HUDEP-2 (cell line): ENCODE results near the gene IL21R.

Source experiments
- DNase-seq, 76 experiments: peaks; one replicate each; lab custom pipeline; 2025; ENCODE audit not compliant: unreplicated experiment in 76 of 76; lab: John Stamatoyannopoulos, UW

Gene IL21R

DNA sequence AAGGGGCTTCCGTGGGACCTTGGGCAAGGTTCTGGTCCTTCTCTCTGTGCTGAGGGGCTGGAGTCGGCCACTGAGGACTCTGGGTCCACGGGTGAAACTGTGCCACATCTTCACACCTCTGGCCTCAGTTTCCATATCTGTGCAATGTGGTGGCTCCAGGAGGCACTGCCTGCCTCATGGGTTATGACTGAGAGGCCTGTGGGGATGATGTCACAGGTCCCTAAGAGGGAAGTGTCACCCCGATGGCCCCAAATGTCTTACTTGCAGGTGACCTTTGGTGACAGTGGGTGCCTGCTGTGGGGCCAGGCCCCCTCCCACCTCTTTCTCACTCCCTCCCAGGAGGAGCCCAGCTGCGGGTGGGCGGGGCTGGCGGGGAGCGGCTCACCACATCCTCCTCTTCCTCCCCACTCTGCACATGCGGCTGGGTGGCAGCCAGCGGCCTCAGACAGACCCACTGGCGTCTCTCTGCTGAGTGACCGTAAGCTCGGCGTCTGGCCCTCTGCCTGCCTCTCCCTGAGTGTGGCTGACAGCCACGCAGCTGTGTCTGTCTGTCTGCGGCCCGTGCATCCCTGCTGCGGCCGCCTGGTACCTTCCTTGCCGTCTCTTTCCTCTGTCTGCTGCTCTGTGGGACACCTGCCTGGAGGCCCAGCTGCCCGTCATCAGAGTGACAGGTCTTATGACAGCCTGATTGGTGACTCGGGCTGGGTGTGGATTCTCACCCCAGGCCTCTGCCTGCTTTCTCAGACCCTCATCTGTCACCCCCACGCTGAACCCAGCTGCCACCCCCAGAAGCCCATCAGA lies at the start of gene IL21R:
IL21R (plus strand) TSS at position 407 of the 801 bp plus-strand sequence. CDS start 27,898 bp downstream, outside the sequence.
- peak in 5 of 76 experiments; percentile 6 to 16 (median 12) for DNase-seq

DNA sequence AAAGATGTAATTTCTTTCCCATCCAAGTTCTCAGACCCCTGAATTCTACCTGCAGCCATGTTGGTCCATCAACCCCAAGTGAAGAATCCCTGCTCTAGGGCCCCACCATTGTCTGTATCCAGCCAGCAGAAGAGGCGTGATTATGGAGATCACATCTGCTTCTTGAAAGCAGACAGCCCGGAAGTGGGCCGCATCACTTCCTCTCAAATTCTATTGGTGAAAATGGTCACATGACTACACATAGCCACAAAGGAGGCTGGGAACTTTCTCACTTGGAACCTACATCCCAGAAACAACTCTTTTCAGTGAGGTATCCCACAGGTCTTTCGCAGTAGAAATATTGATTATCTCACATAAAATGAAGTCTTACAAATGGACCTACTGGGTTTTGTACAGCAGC lies 48.1 kb upstream of the IL21R start:
- DNase-seq = peak in 2 of 76 experiments; percentile 9 to 18

DNA sequence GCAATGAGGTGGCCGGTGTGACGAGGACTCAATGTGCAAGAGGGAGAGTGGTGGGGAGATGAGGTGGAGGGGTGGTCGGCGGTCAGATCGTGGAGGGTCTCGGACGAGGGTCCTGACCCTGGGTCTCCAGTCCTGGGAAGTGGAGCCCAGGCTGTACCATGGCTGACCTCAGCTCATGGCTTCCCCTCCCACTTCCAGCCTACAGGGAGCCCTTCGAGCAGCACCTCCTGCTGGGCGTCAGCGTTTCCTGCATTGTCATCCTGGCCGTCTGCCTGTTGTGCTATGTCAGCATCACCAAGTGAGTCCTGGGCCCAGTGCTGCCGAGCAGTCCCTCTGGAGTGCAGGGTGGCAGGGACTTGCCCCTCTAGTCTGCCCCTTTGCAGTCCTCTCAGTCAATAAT lies 46.4 kb upstream of the IL21R start:
- DNase-seq = peak in 60 of 76 experiments; percentile 7 to 67 (median 46)

DNA sequence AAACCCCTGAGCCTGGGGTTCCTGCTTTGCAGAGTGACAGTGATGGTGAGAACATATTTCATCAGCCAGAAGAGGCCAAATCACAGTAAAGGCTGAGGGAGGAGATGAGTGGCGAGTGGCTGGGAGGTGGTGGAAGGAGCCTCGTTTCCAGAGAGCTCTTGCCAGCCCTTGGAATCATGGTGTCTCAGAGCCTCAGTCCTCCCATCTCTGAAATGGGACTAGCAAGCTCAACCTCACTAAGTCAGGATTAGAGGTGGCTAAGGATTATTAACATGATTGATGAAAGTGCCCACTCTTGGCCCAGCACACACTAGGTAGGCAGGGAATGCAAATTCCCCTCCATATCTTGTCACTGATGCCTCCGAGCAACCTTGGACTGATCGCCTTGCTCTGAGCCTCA lies 45.2 kb upstream of the IL21R start:
- DNase-seq = no peak

DNA sequence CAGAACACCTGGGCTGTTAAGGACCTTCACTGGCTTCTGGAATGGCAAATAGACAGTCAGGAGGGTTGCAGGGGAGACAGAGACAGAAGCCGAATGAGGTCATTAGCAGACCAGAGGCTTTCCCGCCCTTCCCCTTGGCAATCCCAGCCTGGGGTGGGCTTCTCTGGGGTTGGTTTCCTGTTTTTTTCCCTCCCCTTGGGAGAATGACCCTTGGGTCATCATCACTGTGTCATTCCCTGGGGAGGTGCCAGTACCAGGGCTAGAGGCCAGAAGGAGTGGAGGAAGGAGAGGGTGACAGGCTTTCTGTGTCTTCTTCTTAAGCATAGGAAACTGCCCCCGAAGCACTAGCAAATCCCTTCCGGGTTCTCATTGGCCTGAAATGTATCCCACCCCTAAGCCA lies 42.9 kb upstream of the IL21R start:
- no peak for DNase-seq

DNA sequence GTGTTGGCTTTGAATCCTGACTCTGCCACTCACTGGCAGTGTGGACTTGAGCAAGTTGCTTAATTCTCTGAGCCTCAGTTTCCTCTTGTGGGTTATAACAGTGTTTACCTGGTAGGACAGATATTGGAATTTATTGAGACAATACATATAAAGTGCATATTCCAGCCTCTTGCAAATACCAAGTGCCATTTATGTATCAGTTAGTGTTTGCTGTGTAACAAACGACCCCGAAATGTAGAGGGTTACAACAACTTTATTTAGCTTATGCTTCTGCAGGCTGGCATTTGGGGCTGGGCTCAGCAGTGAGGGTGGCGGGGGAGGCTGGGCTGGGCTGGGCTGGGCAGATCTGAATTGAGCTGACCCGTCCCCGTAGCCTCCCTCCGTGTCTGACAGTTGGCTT lies 42.4 kb upstream of the IL21R start:
- DNase-seq = no peak

DNA sequence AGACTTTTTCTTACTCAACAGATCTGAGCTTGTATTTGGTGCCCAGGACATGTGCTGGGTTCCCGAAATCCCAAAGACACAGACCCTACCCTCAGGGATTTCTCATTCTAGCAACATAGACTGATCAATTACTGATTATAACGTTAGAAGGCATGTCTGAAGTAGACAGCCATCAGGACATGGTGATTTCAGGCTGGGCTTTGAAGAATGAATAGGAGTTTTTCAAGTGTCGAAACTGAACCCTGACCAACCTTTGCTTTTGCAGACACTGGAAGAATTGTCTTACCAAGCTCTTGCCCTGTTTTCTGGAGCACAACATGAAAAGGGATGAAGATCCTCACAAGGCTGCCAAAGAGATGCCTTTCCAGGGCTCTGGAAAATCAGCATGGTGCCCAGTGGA lies 40.0 kb upstream of the IL21R start:
- no peak for DNase-seq

DNA sequence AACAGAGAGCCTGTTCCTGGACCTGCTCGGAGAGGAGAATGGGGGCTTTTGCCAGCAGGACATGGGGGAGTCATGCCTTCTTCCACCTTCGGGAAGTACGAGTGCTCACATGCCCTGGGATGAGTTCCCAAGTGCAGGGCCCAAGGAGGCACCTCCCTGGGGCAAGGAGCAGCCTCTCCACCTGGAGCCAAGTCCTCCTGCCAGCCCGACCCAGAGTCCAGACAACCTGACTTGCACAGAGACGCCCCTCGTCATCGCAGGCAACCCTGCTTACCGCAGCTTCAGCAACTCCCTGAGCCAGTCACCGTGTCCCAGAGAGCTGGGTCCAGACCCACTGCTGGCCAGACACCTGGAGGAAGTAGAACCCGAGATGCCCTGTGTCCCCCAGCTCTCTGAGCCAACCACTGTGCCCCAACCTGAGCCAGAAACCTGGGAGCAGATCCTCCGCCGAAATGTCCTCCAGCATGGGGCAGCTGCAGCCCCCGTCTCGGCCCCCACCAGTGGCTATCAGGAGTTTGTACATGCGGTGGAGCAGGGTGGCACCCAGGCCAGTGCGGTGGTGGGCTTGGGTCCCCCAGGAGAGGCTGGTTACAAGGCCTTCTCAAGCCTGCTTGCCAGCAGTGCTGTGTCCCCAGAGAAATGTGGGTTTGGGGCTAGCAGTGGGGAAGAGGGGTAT lies 39.3 kb upstream of the IL21R start:
- no peak for DNase-seq

DNA sequence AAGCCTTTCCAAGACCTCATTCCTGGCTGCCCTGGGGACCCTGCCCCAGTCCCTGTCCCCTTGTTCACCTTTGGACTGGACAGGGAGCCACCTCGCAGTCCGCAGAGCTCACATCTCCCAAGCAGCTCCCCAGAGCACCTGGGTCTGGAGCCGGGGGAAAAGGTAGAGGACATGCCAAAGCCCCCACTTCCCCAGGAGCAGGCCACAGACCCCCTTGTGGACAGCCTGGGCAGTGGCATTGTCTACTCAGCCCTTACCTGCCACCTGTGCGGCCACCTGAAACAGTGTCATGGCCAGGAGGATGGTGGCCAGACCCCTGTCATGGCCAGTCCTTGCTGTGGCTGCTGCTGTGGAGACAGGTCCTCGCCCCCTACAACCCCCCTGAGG lies 38.7 kb upstream of the IL21R start:
- no peak for DNase-seq

DNA sequence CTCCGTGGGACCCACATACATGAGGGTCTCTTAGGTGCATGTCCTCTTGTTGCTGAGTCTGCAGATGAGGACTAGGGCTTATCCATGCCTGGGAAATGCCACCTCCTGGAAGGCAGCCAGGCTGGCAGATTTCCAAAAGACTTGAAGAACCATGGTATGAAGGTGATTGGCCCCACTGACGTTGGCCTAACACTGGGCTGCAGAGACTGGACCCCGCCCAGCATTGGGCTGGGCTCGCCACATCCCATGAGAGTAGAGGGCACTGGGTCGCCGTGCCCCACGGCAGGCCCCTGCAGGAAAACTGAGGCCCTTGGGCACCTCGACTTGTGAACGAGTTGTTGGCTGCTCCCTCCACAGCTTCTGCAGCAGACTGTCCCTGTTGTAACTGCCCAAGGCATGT lies 38.2 kb upstream of the IL21R start:
- DNase-seq = peak in 69 of 76 experiments; percentile 10 to 87 (median 56)

DNA sequence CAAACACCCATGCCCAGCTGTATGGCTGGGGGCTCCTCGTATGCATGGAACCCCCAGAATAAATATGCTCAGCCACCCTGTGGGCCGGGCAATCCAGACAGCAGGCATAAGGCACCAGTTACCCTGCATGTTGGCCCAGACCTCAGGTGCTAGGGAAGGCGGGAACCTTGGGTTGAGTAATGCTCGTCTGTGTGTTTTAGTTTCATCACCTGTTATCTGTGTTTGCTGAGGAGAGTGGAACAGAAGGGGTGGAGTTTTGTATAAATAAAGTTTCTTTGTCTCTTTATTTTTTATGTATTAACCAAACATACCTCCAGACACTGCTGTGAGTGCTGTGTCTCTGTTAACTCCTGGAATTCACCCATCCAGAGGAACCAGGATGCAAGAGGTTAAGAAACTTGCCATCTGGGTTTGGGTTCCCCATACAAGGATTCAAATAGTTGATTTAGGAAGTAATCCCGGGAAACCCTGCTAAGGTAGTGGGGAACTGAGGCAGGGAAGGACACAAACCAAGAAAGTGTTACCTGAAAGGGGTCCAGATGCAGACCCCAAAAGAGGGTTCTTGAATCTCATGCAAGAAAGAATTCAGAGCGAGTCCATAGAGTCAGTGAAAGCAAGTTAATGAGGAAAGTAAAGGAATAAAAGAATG lies 37.4 kb upstream of the IL21R start:
- no peak for DNase-seq

DNA sequence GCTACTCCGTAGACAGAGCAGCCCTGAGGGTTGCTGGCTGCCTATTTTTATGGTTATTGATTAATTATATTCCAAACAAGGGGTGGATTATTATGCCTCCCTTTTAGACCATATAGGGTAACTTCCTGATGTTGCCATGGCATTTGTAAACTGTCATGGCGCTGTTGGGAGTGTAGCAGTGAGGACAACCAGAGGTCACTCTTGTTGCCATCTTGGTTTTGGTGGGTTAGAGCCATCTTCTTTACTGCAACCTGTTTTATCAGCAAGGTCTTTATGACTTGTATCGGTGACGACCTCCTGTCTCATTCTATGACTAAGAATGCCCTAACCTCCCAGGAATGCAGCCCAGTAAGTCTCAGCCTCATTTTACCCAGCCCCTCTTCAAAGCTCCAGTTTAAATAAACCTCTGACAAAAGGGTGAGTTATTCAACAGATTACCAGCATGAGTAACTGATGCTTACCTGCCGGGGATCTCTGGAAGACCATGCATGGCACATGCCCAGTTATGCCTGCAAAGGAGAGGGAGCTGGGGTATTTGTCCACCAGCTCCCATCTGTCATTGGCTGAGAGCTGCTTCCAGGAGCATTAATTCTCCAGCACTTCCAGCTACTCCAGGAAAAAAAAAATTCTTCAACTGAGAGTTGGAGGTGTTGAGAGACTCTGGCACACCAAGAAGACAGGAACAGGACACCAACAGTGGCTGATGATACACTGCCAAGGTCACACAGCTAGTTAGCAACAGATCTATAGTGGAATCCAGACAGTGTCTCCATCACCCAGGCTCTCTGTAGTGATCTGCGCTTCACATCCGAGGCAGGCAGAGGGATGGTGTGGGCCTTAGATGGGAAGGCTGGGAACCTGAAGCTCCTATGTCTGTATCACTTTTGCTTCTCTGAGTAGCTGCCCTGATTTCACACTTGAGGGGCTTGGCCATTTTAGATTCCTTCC lies 36.6 kb upstream of the IL21R start:
- no peak for DNase-seq

DNA sequence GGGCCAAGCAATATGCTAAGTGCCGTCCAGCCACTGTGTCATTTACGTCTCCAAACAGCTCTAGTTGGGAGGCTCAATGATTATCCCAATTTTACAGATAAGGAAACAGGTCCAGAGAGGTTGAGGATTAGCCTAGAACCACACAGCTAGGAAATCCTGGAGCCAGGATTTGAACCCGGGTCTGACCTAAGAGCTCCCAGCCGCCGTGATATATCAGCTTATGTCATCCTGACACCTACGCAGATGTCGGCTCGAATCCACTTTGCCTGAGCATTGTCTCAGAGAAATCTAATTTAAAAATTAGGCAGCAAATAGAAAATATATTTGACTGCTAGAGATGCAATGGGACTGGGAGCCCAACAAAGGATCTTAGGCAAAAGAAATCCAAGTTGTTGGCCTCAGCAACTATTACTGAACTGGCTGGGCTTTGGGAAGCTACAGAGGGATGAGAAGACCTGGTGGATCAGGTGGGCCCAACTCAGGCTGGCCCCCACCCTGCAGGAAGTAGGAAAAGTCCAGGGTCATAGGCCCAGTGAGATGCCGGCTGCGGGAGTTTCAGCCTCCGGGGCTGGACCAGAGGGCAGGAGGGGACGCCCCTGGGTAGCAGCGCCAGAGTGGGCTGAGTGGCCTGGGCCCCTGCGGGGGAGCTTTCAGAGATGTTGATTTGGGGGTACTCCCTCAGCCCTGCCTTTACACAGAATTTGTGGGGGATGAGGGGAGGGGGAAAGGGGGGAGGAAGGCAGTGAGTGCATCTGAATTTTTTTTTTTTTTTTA lies 35.1 kb upstream of the IL21R start:
- peak in 17 of 76 experiments; percentile 25 to 71 (median 49) for DNase-seq

DNA sequence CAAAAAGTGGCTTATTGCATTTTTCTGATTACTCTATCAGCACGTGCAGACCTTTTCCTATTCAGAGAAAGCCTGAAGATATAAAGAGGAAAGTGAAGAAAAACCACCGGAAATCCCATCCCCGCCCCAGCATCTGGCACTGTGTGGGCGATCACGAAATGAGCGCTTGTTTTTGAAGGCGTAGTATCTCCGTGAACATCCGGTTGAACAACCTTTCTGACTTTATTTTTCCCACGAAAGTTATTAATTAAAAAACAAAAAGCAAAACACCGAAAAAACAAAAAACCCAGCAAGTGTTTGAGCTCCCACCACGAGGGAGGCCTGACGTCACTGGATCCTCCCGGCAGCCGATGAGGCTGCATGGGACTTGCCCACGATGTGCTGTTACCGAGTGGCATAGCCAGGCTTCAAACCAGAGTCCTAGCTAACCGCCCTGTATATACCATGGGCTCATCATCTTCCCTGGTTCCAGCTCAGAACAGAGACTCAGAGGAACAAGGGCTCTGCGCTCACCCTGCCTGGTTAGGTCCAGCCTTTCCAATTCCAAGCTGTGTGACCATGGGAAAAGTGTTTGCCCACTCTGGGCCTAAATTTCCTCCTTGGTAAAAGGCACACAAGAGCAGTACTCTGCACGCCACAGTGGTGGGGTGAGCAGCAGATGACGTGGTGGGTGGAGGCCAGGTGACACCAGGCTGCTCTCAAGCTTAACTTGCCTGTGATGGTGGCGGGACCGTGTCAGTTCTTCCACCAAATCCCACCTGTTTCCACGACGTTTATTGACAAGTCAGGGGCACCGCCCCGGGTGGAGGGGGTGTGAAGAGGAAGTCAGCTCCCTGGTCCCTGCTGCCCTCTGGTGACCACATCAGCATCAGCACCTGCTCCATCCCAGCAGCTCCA lies 34.3 kb upstream of the IL21R start:
- peak in 73 of 76 experiments; percentile 31 to 87 (median 70) for DNase-seq

DNA sequence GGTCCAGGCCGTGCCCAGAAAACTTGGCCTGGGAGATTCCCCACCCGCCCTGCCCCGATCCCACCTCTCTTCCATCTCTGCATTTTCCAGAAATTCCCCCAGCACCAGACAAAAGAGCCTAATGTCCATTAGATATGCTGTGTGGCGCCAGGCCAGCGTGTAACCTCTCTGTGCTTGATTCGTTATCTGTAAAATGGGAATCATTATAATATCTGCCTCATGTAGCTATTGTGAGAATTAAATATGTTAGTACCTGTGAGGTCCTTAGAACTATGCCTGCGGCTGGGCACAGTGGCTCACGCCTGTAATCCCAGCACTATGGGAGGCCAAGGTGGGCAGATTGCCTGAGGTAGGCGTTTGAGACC lies 33.6 kb upstream of the IL21R start:
- no peak for DNase-seq

DNA sequence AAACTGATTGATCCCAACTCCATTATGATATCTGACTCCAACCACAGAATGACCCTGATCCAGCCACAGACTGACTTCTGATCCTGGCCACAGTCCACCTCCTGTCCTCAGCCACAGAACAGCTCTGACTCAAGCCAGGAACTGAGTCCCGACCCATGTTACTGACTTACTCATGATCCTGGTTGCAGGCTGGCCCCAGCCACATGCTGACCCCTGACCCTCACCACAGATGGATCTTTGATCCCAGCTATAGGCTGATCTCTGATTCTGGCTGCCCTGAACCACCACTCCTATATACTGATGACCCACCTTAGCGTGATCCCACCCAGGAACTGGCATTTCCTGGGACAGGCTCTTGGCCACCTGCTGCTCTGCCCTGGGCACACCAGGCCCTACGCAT lies 32.2 kb upstream of the IL21R start:
- DNase-seq = no peak

DNA sequence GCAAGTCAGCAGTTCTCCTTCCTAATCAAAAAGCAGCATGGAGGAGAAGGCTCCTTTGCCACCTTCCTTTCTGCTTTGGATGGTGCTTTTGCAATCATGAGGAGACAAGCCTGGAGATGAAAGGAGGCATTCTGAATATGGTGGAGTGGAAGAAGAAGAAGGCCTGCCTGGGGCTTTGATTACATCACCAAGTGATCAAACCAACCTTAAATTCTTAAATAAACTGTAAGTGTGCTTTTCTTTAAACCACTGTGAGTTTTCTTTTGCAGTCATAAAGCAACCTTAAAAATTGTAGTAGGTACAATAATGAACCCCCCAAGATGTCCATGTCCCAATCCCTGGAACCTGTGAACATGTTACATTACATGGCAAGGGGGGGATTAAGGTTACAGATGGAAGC lies 31.7 kb upstream of the IL21R start:
- no peak for DNase-seq

DNA sequence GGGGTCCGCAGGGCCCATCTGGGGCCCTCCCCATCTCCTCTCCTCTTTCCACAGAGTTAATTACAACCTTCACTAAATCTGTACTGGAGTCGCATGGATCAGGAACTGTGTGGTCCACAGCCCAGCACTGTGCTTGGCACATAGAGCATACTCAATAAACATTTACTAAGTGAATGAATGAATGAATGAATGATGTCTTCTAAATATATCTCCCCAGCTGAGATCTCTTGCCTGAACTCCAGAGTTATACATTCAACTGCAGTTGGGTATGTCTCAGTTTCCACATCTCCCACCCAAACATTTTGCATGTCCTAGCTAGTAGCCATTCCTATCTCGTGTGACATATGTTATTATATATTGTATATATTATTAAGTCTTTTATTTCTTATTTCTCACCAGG lies 28.7 kb upstream of the IL21R start:
- DNase-seq = no peak
